Activated CD8-positive, alpha-beta memory T cell treated with anti-CD3 and anti-CD28 coated beads, Interleukin-2, amount 50 U/mL, for 24 hours (primary cell): Measurements from ENCODE around the gene EXT2.

ENCODE experiments used
- DNase-seq: peaks from one replicate; pipeline ENCODE4 v3.0.0-alpha.2; 2020; ENCODE audit errors: extremely low read depth

Gene EXT2

GRCh38 chr11:44095506-44096359 is at the start of gene EXT2:
Gene EXT2 (plus strand): TSS chr11:44095678. CDS start chr11:44107713, 12,035 bp downstream.
- peak; percentile 68 for DNase-seq

DNA sequence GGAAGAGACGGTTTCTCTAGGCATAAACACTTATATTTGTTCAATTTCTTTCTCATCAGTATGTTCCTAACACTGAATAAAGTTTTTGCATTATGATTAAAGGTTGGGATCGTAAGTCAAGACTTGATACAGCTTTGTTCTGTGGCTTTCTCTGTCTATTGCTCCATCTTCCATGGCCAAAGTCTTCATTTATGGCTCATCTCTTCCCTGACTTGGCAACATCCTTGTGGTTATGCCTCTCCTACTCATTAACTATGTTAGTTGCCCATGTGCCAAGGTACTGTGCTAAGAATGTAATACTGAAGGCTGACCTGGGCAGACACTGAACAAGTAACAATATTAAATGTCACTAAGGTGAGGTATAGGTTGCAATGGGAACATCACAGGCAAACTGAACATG is 49.3 kb upstream of the EXT2 start:
- DNase-seq = no peak

GRCh38 chr11:44047298-44047697 is 48.2 kb upstream of the EXT2 start:
- no peak for DNase-seq

GRCh38 chr11:44047931-44048431 is 47.5 kb upstream of the EXT2 start, which contains the start of gene ACCSL:
Gene ACCSL (plus strand): TSS chr11:44047981. CDS start chr11:44048037, 56 bp downstream.
- DNase-seq = no peak

DNA sequence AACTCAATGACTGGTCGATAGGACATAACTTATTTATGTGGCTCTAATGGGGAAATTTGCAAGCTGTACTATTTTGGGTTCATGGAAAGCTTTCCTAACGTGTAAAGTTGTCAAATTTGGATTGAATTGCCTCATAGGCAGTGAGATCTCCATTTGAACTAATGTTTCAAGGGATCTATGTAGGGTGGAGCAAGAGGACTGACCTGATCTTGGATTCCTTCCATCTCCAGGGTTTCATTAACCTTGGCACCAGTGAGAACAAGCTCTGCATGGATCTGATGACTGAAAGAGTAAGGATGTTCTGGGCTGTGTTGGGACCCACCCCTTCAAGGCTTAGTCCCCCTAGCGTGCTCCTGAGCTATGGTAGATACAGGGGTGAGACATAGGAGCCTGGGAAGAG is 45.6 kb upstream of the EXT2 start:
- no peak for DNase-seq

- DNase-seq = no peak
These were observed 44.3 kb upstream of the EXT2 start for GRCh38 chr11:44051171-44051570.

- DNase-seq = no peak
These were observed 38.1 kb upstream of the EXT2 start for GRCh38 chr11:44057340-44057739.

GRCh38 chr11:44058275-44058674 is 37.2 kb upstream of the EXT2 start:
- DNase-seq = no peak

DNA sequence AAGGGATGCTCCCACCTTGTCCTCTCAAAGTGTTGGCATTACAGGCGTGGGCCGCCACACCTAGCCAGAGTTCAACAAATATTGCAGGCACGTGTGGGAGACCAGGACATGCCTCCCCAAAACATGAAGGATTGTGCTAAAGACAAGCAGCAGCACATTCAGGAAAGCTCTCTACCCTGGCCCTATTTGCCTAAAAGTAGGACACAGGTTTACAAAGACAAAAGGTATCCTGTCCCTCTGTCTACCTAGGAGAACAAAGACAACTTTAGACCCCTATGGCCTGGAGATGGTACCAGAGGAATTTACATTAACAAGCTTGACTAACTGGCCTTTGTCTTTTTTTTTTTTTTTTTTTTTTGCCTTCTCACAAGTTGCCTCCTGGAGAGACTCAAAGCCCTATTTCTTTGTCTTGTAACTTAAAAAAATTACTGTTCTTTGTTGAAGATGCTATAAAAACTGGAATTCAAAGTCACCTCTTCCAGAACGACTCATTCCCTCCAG is 30.3 kb upstream of the EXT2 start:
- DNase-seq = no peak

DNA sequence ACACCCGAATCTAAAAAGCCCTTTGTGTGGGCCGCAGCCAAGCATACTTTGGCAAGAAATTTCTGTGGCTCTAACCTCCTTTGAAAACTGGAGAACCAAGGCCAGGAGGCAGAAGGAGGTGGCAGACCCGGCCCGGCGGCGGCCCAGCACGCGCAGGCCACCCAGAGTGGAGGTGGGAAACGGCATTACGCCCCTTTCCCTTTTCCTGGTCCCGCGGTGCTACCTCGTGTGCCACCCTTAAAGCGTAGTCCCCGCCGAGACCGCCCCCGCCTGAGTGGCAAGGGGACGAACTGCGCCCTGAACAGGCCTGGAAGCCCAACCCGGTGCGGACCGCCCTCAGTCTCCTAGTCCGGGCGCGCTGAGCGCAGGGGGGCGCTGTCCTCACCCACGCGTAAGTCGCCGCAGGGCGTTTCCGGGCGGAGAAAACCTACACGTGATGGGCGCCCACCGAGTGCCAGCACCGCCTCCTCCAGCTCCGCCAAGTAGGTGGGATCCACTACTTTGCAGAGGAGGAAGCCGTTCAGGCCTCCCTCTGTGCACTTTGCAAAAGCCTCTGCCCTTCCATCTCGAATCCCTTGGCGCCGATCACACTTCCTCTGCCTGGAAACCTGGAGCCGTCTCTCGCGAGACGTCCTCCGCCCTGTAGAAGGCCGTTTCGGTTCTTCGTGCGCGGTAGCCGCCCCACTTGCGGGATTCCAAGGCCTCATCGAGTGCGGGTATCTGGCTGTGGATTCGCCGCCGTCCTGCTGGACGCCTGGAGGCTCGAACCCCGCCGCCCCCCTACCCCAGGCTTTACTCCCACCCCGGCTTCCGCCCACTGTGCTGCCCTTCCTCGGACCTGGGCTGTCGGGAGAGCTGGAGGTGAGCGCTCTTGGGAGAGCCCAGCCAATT is 29.4 kb upstream of the EXT2 start, which contains the start of gene ACCS:
Gene ACCS, plus strand, starts transcription at position 430 of the 891 bp plus-strand sequence. CDS start 1,358 bp downstream, outside the sequence.
- DNase-seq = peak; percentile 75

DNA sequence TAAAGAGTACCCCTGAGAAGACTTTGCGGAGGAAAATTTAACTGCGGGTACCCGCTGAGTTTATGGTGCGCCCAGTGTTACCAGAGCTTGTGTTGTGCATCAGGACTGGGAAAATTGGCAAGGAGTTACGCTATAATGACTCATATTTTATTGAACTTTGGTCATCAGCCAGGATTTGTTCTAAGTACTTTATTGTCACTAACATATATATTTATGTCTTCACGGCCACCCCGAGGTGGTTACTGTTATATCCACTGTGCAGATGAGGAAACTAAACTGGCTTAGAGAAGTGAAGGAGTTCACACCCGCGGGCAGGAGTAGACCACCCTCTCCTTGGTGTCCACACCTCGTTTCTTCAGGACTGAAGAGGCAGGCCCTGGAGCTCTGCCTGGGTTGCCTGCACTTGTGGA is 28.7 kb upstream of the EXT2 start:
- no peak for DNase-seq

- DNase-seq = no peak
These were observed 28.2 kb upstream of the EXT2 start for GRCh38 chr11:44067266-44067665.

- DNase-seq = no peak
These were observed 27.3 kb upstream of the EXT2 start for GRCh38 chr11:44068180-44068579.

GRCh38 chr11:44071157-44071556 is 24.3 kb upstream of the EXT2 start:
- DNase-seq = no peak

- no peak for DNase-seq
These were observed 22.5 kb upstream of the EXT2 start for GRCh38 chr11:44072757-44073658.

DNA sequence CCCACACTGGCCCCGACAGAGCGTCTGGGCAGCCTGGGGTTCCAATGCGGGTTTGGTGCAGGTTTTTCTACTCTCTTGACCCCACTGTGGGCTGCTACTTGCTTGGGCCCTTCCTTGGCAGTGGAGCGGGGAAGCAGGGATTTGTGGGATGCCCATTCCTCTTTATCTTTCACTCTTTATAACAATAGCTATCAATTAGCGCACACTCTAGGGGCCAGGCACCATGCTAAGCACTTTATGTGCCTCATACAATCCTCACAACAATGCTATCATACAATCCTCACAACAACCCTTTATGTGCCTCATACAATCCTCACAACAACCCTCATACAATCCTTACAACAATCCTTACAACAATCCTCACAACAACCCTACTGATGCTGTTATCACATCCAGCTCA is 16.7 kb upstream of the EXT2 start:
- no peak for DNase-seq

DNA sequence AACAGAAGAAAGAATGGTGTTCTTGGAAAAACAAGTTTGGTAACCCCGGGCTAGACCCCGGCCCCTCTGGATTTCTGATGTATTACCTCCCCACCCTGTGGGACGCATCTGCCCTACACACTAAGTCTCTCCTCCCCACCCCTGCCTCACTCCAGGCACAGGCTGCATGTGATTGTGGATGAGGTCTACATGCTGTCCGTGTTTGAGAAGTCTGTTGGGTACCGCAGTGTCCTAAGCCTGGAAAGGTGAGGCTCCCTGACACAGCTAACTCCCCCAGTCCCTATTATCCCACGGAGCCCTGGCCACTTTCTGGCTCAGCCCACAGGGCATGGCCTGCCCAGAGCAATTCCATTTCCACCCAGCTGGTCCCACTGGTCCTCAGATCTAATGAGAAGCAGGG is 16.1 kb upstream of the EXT2 start:
- DNase-seq = no peak

GRCh38 chr11:44080951-44081350 is 14.5 kb upstream of the EXT2 start:
- DNase-seq = no peak

DNA sequence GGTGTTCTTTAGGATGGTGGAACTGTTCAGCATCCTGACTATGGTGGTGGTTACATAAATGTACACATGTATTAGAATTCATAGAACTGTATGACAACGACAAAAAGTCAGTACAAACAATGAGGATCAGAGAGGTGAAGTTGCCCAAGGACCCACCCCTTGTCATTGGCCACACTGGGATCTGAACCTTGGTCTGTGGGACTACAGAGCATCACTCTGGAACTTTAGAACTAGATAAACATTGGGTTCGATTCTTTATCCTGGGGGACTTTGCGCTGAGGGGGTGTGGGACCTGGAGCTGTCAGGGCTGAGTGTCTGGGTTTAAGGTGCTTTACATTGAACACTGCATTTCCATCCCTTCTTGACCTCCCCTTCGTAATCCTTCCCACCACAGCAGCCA is 12.8 kb upstream of the EXT2 start:
- DNase-seq = no peak

- DNase-seq = no peak
These were observed 12.0 kb upstream of the EXT2 start for GRCh38 chr11:44083433-44083832.

DNA sequence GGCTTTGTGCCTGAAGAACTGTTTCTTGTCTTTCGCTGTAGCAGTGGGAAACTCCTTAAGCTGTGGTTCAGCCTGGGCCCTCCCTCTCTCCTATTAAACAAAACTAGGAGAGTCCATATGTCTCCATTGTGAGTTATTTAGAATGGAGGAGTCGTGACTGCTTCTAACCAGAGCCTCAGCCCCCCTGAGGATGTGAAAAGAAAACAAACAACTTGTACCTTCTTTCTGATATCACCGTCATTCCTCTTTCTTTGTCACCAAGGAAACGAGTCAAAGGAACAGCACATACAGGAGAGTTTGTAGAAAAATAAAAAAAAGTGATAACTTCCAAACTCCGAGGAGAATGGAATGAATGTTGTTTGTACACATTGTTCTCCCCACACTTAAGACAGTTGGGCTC is 11.6 kb upstream of the EXT2 start:
- no peak for DNase-seq
